ENCODE measurements around the gene LRRC59. TPM values are rescaled to one million over a fixed set of nuclear protein-coding genes. Genes with fewer than 3 reads are reported as not detected.

Gene LRRC59
- total RNA-seq, 2 experiments from 2014 or later = 45.1 to 51.5 TPM

GRCh38 chr17:50414808-50415207 lies 17.5 kb upstream of the LRRC59 start:
- POLR2A ChIA-PET = no interaction called here
- H3K27me3 ChIP-seq (ENCODE audit: control insufficient read depth in 1 of 2, insufficient read depth in 2 of 2, low read length in 2 of 2) = no peaks in the 10 kb centered on the region

GRCh38 chr17:50412188-50412732 lies 14.9 kb upstream of the LRRC59 start:
- ATAC-seq (ENCODE audit: poor library complexity) = no peak
- no peak overlapping the region for H3K4me3 Mint-ChIP-seq
- TF ChIP-seq CTCF (IDR thresholded peaks at IDR 0.05) = no peak
- H3K36me3 ChIP-seq (ENCODE audit: insufficient read depth, low read length) = no peaks in the 10 kb centered on the region
- H3K27ac Mint-ChIP-seq = no peak overlapping the region
- H3K4me1 Mint-ChIP-seq (ENCODE audit: low read depth) = no peaks in the 10 kb centered on the region
- no peak overlapping the region for H3K27ac ChIP-seq (ENCODE audit: low read depth in 1 of 2, low read length in 2 of 2)
- no peak overlapping the region for H3K4me3 ChIP-seq (ENCODE audit: low read length)
- H3K36me3 Mint-ChIP-seq (ENCODE audit: low read depth) = no peaks in the 10 kb centered on the region
- H3K27me3 ChIP-seq (ENCODE audit: control insufficient read depth in 1 of 2, insufficient read depth in 2 of 2, low read length in 2 of 2) = no peaks in the 10 kb centered on the region
- no peak for DNase-seq
- intact Hi-C loops (cut with DNase I, micrococcal nuclease) = no loop called here
- no peaks in the 10 kb centered on the region for H3K9me3 ChIP-seq (ENCODE audit: control insufficient read depth in 1 of 2, insufficient read depth in 1 of 2, low read length in 2 of 2)
- H3K9me3 Mint-ChIP-seq = no peaks in the 10 kb centered on the region
- ChIA-PET CTCF (no interaction called here), POLR2A (no interaction called here)
- peaks cover 4% of the 10 kb centered on the region for H3K27me3 Mint-ChIP-seq
- H3K4me1 ChIP-seq (ENCODE audit: insufficient read depth, low read length) = no peaks in the 10 kb centered on the region

More at GRCh38 chr17:50414808-50415207, 17.5 kb upstream of the LRRC59 start:
- H3K4me1 ChIP-seq (ENCODE audit: insufficient read depth, low read length) = no peaks in the 10 kb centered on the region
- CTCF ChIA-PET = no interaction called here
- no peak overlapping the region for H3K4me3 Mint-ChIP-seq
- no peaks in the 10 kb centered on the region for H3K36me3 Mint-ChIP-seq (ENCODE audit: low read depth)
- no peak for TF ChIP-seq CTCF (IDR thresholded peaks at IDR 0.05)
- H3K9me3 Mint-ChIP-seq = peaks cover 2% of the 10 kb centered on the region
- no peaks in the 10 kb centered on the region for H3K4me1 Mint-ChIP-seq (ENCODE audit: low read depth)
- intact Hi-C loops (cut with DNase I, micrococcal nuclease) = no loop called here
- peaks cover 4% of the 10 kb centered on the region for H3K27me3 Mint-ChIP-seq
- no peak overlapping the region for H3K27ac ChIP-seq (ENCODE audit: low read depth in 1 of 2, low read length in 2 of 2)
- ATAC-seq (ENCODE audit: poor library complexity) = no peak
- H3K36me3 ChIP-seq (ENCODE audit: insufficient read depth, low read length) = no peaks in the 10 kb centered on the region
- H3K4me3 ChIP-seq (ENCODE audit: low read length) = no peak overlapping the region
- H3K9me3 ChIP-seq (ENCODE audit: control insufficient read depth in 1 of 2, insufficient read depth in 1 of 2, low read length in 2 of 2) = peaks cover 4% of the 10 kb centered on the region in 2 experiments
- no peak overlapping the region for H3K27ac Mint-ChIP-seq
- DNase-seq = no peak

GRCh38 chr17:50407921-50408320 lies 10.6 kb upstream of the LRRC59 start:
- Mint-ChIP-seq H3K27ac (no peak overlapping the region), H3K27me3 (peaks cover 27% of the 10 kb centered on the region)

More at GRCh38 chr17:50407921-50408320, 10.6 kb upstream of the LRRC59 start:
- TF ChIP-seq CTCF (IDR thresholded peaks at IDR 0.05) = no peak
- Mint-ChIP-seq H3K4me3 (no peak overlapping the region), H3K9me3 (no peaks in the 10 kb centered on the region), H3K36me3 (ENCODE audit: low read depth) (no peaks in the 10 kb centered on the region), H3K4me1 (ENCODE audit: low read depth) (no peaks in the 10 kb centered on the region)
- intact Hi-C loops (cut with DNase I, micrococcal nuclease) = no loop called here
- CTCF ChIA-PET = interaction anchor here (1.6 kb wide), 1 partner anchor 11 kb away, joined by 4 read pairs; the partner anchor contains the start of gene LRRC59
- ATAC-seq (ENCODE audit: poor library complexity) (no peak), DNase-seq (no peak)
- Histone ChIP-seq H3K4me3 (ENCODE audit: low read length) (no peak overlapping the region), H3K36me3 (ENCODE audit: insufficient read depth, low read length) (no peaks in the 10 kb centered on the region), H3K27me3 (ENCODE audit: control insufficient read depth in 1 of 2, insufficient read depth in 2 of 2, low read length in 2 of 2) (peaks cover 6 to 7% of the 10 kb centered on the region in 2 experiments), H3K27ac (ENCODE audit: low read depth in 1 of 2, low read length in 2 of 2) (no peak overlapping the region), H3K9me3 (ENCODE audit: control insufficient read depth in 1 of 2, insufficient read depth in 1 of 2, low read length in 2 of 2) (no peaks in the 10 kb centered on the region), H3K4me1 (ENCODE audit: insufficient read depth, low read length) (no peaks in the 10 kb centered on the region)
- POLR2A ChIA-PET = interaction anchor here (1.1 kb wide), 1 partner anchor 11 kb away, joined by 4 read pairs; the partner anchor contains the start of gene LRRC59
